Dendritic cell treated with granulocyte-macrophage colony-stimulating factor and Interleukin-4, amounts not matched to agents 40 ng/mL and 50 ng/mL, for 4 days (primary cell): ENCODE measurements around the gene BLOC1S1.

Experiments
- H3K27ac Mint-ChIP-seq: one replicate; pipeline ENCODE4 v1.8.0; 2022; ENCODE audit warnings: mild to moderate bottlenecking, mixed read lengths
- H3K27me3 Mint-ChIP-seq: one replicate; pipeline ENCODE4 v1.8.0; 2022; ENCODE audit warnings: mild to moderate bottlenecking, mixed read lengths
- H3K36me3 Mint-ChIP-seq: one replicate; pipeline ENCODE4 v1.8.0; 2022; ENCODE audit warnings: low read depth, mixed read lengths
- H3K4me1 Mint-ChIP-seq: one replicate; pipeline ENCODE4 v1.8.0; 2022; ENCODE audit warnings: low read depth, mixed read lengths
- H3K4me3 Mint-ChIP-seq: one replicate; pipeline ENCODE4 v1.8.0; 2022; ENCODE audit warnings: mild to moderate bottlenecking, moderate library complexity, mixed read lengths
- H3K9me3 Mint-ChIP-seq: one replicate; pipeline ENCODE4 v1.8.0; 2022; ENCODE audit warnings: mixed read lengths
- intact Hi-C: fragments of 100-400 bp; cut with micrococcal nuclease; formaldehyde crosslinking; loops from one replicate; pipeline ENCODE4 v1.15.0; 2022

Gene BLOC1S1

DNA sequence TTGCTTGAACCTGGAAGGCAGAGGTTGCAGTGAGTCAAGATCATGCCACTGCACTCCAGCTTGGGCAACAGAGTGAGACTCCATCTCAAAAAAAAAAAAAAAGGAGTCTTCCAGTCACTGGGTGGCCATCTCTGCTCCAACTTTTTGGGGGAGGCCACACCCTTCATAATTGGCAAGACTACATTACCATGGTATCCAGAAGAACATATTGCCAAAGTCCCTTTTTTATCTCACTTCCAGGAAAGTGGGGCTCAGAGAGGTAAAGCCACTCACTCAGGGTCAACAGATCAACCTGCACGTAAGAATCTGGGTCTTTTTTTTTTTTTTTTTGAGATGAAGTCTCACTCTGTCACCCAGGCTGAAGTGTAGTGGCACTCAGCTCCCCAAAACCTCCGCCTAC, 18.0 kb downstream of the BLOC1S1 start:
- no peak overlapping the region for H3K27ac Mint-ChIP-seq
- H3K27me3 Mint-ChIP-seq = peaks cover 1% of the 10 kb centered on the region
- no peak overlapping the region for H3K4me3 Mint-ChIP-seq
- H3K4me1 Mint-ChIP-seq = peaks cover 52% of the 10 kb centered on the region
- peaks cover 29% of the 10 kb centered on the region for H3K36me3 Mint-ChIP-seq
- no peaks in the 10 kb centered on the region for H3K9me3 Mint-ChIP-seq
- intact Hi-C loops = no loop called here

DNA sequence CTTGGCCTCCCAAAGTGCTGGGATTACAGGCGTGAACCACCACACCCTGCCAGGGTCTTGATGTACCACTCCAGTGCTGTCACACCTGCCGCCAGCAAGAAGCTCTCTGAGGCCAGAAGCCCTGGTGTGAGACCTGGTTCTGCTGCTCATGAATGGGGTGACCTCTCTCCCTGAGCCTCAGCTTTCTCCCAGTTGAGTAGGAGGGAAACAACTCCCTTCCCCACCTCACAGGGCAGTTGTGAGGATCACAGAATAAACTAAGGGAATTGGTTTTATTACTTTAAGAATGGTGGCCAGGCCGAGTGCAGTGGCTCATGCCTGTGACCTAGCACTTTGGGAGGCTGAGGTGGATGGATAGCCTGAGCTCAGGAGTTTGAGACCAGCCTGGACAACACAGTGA, 18.7 kb downstream of the BLOC1S1 start:
- intact Hi-C loops = no loop called here

DNA sequence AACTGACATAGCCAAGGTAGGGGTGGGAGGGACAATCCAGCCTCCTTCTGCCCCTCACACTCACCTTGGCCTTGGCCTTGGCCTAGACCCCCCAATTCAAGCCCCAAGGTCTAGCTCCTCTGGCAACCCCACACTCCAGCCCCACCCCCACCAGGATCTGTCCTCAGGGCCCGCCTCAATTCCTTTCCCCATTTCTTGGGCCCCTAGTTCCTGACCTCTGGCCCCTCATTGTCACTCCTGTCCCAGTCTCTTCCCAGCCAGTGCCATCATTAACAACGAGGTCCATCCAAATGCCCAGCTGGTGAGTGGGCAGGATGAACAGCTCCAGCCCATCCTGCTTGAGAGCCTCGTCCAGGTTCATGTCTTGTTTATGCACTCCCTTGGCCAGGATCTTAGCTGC, 20.2 kb downstream of the BLOC1S1 start:
- Mint-ChIP-seq H3K27ac (peak overlapping the region; percentile 9), H3K9me3 (no peaks in the 10 kb centered on the region), H3K36me3 (peaks cover 11% of the 10 kb centered on the region), H3K27me3 (peaks cover 5% of the 10 kb centered on the region), H3K4me1 (peaks cover 38% of the 10 kb centered on the region), H3K4me3 (no peak overlapping the region)
- intact Hi-C loops = loop anchor here (5.0 kb wide), 3 partner anchors 291 to 381 kb away; partner anchors contain the start of genes RPL41, RPS26 and ZC3H10

More for the DNA sequence above, 18.7 kb downstream of the BLOC1S1 start:
- Mint-ChIP-seq H3K36me3 (peaks cover 24% of the 10 kb centered on the region), H3K27me3 (peaks cover 1% of the 10 kb centered on the region), H3K4me1 (peaks cover 53% of the 10 kb centered on the region), H3K4me3 (no peak overlapping the region), H3K27ac (no peak overlapping the region), H3K9me3 (no peaks in the 10 kb centered on the region)

DNA sequence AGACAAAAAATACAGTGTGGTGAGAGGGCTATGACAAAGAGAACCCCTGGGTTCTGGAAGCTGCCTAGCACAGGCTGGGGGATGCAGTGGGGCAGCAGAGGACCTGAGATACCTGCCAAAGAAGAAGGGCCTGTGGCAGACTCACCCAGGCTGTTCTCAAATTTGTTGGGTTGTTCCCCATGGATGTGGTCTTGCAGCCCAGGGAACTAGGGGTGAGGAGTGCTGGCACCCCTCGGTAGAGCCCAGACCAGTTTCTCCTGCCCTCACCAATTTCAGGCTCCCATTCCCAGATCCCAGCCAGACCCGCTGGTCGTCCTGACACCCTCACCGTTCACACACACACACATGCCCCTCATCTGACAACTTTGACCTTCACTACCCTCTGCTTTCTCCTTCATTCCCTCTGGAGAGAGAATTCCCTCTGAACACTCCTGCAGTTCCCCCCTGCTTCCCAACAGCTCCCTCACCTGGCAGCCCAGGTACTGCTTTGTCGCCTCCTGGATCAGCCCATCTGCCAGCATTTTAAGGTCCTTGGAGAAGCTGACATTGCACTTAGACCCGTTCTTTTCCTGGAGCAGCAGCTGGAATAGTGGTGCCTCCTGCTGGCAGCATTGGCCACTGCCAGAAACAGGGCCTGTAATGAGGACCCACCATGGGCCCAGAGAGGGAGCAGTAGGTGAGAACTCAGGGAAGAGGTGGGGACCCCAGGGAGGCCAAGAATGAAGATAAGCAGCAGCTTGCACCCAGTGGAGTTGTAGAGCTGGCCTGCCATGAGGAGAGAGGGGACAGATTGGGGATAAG, 21.1 kb downstream of the BLOC1S1 start:
- peaks cover 9% of the 10 kb centered on the region for H3K36me3 Mint-ChIP-seq
- H3K9me3 Mint-ChIP-seq = no peaks in the 10 kb centered on the region
- peaks cover 37% of the 10 kb centered on the region for H3K4me1 Mint-ChIP-seq
- H3K27ac Mint-ChIP-seq = peak overlapping the region; percentile 90
- H3K4me3 Mint-ChIP-seq = no peak overlapping the region
- intact Hi-C loops = loop anchor here (1.0 to 5.0 kb wide), 6 partner anchors 8 to 380 kb away; partner anchors contain the start of genes CD63, RPL41, RPS26 and ZC3H10
- H3K27me3 Mint-ChIP-seq = peaks cover 12% of the 10 kb centered on the region

DNA sequence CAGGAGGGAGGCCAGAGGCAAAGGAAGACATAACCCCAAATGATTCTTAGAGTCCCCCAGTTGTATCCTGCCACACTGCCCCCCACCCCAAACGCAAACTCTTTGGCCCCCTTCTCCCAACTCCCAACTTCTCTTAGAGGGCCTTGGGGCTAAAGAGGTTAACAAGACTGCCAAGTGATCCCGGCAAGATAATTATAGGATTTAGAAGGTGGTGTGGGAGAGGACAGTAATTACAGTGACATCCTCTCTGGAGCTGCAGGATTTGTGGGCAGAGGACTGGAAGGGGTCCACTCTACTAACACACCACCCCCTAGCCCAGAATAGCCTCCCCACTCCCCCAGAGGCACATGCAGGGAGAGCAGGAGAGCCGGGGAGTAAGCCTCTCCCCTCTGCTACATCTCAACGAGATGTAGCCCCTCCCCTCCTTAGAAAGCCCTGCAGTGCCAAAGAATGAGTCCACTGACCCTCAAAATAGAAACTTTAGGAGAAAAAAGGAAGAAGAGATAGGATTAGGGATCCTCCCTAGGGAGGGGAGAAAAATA, 21.8 kb downstream of the BLOC1S1 start:
- Mint-ChIP-seq H3K27me3 (peaks cover 17% of the 10 kb centered on the region), H3K36me3 (peaks cover 2% of the 10 kb centered on the region), H3K27ac (peak overlapping the region; percentile 90), H3K4me3 (peak overlapping the region; percentile 73), H3K9me3 (no peaks in the 10 kb centered on the region), H3K4me1 (peaks cover 37% of the 10 kb centered on the region)
- intact Hi-C loops = loop anchor here (1.0 to 5.0 kb wide), 7 partner anchors 8 to 380 kb away; partner anchors contain the start of genes CD63, RPL41, RPS26 and ZC3H10

DNA sequence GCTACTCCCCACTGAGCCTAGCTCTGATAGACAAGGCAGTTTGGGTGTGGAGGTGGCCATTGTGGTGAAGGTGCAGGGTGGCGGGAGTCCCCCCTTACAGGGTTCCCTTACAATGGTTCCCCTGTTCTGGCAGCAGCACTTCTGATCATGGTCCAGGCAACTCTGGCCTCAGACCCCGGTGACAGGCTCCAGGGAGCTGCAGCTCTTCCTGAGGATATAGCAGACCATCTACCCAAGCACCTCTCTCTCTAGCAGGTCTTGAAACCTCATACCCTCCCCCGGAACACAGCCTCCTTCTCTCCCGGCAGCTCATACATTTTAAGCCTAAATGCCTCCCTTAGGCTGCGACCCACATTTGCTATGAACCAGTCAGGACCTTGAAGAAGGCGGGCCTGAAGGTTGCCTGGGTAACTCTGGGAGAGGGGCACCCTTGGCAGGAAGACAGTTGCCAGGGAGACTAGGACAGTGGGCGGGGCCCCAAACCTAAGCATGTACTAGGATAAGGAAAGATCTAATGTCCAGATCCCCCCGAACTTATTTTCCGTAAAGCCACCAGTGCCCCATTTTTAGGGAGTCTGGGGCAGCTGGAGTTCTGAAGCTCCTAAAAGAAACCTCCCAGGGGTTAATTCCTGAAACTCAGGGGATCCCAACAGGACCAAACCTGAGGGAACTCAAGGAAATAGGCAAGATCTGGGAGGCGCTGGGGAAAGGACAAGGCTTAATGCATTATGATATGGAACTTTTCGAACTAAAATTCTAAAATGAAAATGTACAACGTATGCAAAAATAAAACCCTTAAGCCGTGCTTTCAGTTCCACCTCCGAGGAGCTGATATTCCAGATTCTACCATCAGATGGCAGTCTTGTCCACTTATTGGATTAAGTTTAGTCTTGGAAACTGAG, 22.5 kb downstream of the BLOC1S1 start:
- H3K27me3 Mint-ChIP-seq = peaks cover 20% of the 10 kb centered on the region
- intact Hi-C loops = loop anchor here (2.0 to 5.0 kb wide), 4 partner anchors 200 to 379 kb away; partner anchors contain the start of genes RPL41, RPS26 and ZC3H10
- peak overlapping the region; percentile 73 for H3K4me3 Mint-ChIP-seq
- H3K27ac Mint-ChIP-seq = peak overlapping the region; percentile 90
- H3K4me1 Mint-ChIP-seq = peaks cover 35% of the 10 kb centered on the region
- no peaks in the 10 kb centered on the region for H3K36me3 Mint-ChIP-seq
- no peaks in the 10 kb centered on the region for H3K9me3 Mint-ChIP-seq

DNA sequence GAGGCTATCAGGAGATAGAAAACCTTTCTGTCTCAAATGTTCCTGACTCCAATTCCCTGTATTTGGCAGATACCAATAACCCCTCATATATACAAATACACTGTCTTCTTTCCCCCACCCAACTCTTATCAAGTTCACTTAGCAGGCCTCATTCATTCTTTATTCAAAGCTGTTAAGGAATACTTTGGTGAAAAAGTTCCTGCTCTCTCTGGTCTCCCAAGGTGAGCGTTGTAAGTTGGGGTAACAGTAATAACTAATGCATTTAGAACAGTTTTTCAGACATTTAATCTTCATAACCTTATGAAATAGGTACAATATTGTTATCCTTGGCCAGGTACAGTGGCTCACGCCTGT, 23.2 kb downstream of the BLOC1S1 start:
- H3K27me3 Mint-ChIP-seq = peaks cover 26% of the 10 kb centered on the region

DNA sequence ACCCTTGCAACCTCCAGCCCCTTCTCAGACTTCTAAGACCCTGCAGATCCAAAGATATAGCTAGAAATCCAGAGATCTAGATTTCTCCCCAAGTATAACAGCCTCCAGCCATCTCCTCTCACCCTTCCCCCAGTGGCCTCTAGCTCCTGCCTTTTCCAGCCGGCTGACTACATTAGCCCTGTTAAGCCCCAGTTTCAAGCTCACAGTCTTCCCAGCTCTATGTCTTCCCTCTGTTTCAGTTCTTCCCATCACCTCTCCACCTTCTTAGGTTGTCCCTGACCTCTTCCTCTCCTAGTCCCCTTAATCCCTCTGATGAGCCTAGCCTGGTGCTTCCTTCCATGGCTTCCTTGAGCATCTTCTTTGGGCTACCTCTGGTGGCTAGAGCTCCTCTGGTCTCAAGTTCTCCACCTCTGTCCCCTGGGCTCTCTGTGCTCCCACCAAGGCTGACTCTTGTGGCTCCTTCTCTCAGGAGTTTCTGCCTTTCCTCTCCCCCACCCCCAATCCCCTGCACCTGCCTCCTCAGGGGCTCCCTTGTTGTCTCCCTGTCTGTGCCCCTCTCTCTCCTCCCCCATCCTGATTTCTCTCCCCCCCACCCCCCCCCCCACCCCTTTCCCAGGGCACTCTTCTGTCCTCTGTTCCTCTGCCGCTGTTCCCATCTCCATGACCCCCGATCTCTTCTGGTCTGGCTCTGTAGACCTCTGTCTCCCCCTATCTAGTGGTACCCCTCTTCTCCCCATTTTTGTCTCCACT, 26.3 kb downstream of the BLOC1S1 start:
- peaks cover 47% of the 10 kb centered on the region for H3K27me3 Mint-ChIP-seq
- no peaks in the 10 kb centered on the region for H3K9me3 Mint-ChIP-seq
- peaks cover 43% of the 10 kb centered on the region for H3K4me1 Mint-ChIP-seq
- no peaks in the 10 kb centered on the region for H3K36me3 Mint-ChIP-seq
- intact Hi-C loops = loop anchor here (10.0 kb wide), 1 partner anchor 53 kb away; no protein-coding TSS in a partner anchor
- H3K4me3 Mint-ChIP-seq = peak overlapping the region; percentile 62
- peak overlapping the region; percentile 48 for H3K27ac Mint-ChIP-seq

More for the DNA sequence above, 23.2 kb downstream of the BLOC1S1 start:
- H3K9me3 Mint-ChIP-seq = no peaks in the 10 kb centered on the region
- H3K4me3 Mint-ChIP-seq = no peak overlapping the region
- H3K36me3 Mint-ChIP-seq = no peaks in the 10 kb centered on the region
- intact Hi-C loops = loop anchor here (2.0 to 5.0 kb wide), 4 partner anchors 200 to 378 kb away; partner anchors contain the start of genes RPL41, RPS26 and ZC3H10
- peak overlapping the region; percentile 90 for H3K27ac Mint-ChIP-seq
- H3K4me1 Mint-ChIP-seq = peaks cover 41% of the 10 kb centered on the region

DNA sequence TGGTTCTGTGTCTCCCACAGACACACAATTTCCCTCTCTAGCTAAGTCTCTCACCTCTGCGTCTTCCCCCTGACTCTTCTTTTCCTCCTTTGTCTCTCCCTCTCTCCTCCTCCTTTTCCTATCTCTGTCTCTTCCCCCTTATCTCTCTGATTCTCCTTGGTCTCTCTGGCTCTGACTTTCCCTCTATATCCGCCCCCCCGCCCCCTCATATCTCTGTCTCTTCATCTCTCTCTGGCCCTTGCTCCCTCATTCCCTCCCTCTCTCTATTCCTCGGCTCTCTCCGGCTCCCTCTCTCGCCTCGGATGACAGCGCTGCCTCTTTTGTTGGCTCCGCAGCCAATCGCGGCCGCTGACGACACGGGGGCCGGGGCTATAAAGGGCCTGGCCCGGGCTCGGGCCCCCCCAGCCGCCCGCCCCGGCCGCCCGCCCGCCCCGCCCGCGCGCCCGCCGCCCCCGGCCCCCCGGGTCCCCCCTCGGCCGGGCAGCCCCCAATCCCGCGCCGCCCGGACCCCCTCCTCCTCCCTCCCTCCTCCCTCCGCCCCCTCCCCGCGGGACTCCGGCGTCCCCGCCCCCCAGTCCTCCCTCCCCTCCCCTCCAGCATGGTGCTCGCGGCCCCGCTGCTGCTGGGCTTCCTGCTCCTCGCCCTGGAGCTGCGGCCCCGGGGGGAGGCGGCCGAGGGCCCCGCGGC, 27.0 kb downstream of the BLOC1S1 start, which contains the start of gene GDF11:
Gene GDF11 (plus strand): TSS at position 404 of the 687 bp plus-strand sequence. CDS start 195 bp downstream, at position 599.
- peaks cover 42% of the 10 kb centered on the region for H3K4me1 Mint-ChIP-seq
- no peaks in the 10 kb centered on the region for H3K36me3 Mint-ChIP-seq
- H3K27ac Mint-ChIP-seq = peak within 1 kb of the TSS; percentile 48
- peak within 1 kb of the TSS; percentile 77 for H3K4me3 Mint-ChIP-seq
- H3K27me3 Mint-ChIP-seq = peaks cover 47% of the 10 kb centered on the region
- intact Hi-C loops = loop anchor here (10.0 kb wide), 1 partner anchor 52 kb away; no protein-coding TSS in a partner anchor
- H3K9me3 Mint-ChIP-seq = no peaks in the 10 kb centered on the region

DNA sequence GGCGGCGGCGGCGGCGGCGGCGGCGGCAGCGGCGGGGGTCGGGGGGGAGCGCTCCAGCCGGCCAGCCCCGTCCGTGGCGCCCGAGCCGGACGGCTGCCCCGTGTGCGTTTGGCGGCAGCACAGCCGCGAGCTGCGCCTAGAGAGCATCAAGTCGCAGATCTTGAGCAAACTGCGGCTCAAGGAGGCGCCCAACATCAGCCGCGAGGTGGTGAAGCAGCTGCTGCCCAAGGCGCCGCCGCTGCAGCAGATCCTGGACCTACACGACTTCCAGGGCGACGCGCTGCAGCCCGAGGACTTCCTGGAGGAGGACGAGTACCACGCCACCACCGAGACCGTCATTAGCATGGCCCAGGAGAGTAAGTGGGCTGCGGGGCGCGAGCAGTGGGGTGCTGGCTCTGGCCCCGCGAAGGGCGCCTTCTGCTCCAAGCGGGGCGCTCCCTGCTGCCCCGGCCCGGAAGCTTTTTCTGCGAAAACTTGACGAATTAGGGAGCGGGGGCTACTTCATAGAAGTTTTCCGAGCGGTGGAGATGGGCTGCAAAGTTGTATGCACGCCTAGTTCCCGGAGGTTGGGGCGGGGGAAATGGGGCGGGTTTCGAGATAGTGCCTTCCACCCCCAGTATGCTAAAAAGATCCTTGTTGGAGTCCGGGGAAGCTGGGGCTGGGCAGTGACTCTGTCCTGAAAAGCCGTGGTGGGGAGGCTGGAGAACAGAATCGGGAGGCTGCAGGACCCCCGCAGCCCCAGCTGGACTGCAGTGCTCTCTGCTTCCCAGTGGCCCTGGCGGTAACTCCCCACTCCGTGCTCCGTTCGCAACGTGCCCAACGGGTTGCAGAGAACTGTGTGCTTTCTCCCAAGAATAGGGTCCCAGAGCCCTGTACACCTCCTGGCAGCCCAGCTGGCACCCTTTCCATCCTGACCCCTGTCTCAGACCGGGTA, 27.8 kb downstream of the BLOC1S1 start:
- peaks cover 2% of the 10 kb centered on the region for H3K36me3 Mint-ChIP-seq
- H3K27ac Mint-ChIP-seq = peak overlapping the region; percentile 33
- intact Hi-C loops = loop anchor here (10.0 kb wide), 1 partner anchor 51 kb away; no protein-coding TSS in a partner anchor
- H3K4me3 Mint-ChIP-seq = peak overlapping the region; percentile 77
- no peaks in the 10 kb centered on the region for H3K9me3 Mint-ChIP-seq
- H3K27me3 Mint-ChIP-seq = peaks cover 47% of the 10 kb centered on the region
- H3K4me1 Mint-ChIP-seq = peaks cover 39% of the 10 kb centered on the region

DNA sequence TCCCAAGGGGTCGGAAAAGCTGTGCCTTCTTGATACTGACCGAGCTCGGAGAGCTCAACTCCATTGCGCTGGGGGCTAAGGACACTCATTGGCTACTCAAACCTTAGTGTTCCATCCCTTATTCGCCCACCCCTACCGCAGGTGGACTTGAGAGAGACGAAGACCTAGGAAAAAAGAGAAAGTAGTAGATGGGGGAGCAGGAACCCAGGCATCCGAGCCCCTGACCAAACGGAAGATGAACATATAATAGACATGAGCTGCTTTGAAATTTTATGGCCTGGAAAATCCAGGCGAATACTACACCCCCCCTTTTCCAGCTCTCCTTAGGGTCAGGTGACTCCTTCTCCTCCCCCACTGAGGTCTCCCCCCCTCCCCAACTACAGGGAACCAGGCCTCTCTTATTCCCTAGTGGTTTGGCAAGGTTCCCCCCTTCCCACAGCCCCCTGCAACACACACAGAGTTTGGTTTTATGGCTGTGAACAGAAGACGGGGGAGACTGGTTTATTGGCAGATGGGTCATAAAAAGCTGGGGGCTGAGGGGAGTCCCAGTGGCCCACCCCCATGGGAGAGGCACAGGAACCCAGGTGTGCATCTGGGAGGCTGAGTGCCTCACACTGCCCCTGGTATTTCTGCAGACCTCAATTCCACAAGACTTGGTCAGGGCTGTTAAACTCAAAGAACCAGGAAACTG, 28.6 kb downstream of the BLOC1S1 start:
- Mint-ChIP-seq H3K27ac (no peak overlapping the region), H3K36me3 (peaks cover 9% of the 10 kb centered on the region), H3K9me3 (no peaks in the 10 kb centered on the region), H3K4me1 (peaks cover 33% of the 10 kb centered on the region), H3K27me3 (peaks cover 47% of the 10 kb centered on the region), H3K4me3 (peak overlapping the region; percentile 77)
- intact Hi-C loops = loop anchor here (10.0 kb wide), 1 partner anchor 50 kb away; no protein-coding TSS in a partner anchor
